A549 (cell line): ENCODE data around the gene CDH4. TPM values are rescaled to one million over a fixed set of nuclear protein-coding genes. Genes with fewer than 3 reads are reported as not detected.
A peak's percentile ranks its signal among the peaks of the same experiment; 100 is the strongest.

ENCODE experiments used
- ATAC-seq, 2 experiments: fragments of 200-7000 bp in 1 of 2; fragments of >200 bp in 1 of 2; cut with Nextera tagmentation in 1 of 2; cut with Tn5 transposase in 1 of 2; 3 replicates each; pipeline versions ENCODE4 v1.8.0 to v1.9.1; 2018 to 2020; ENCODE audit warnings: mild to moderate bottlenecking in 1 of 2, moderate library complexity in 1 of 2
- CTCF ChIA-PET: fragments of 300-600 bp; sonication (Branson Sonifier 250); formaldehyde crosslinking; extraction: SDS; loops from one replicate; lab custom pipeline; 2021; ENCODE audit warnings: antibody characterized with exemption, inconsistent platforms; lab: Yijun Ruan, JAX
- POLR2A ChIA-PET: fragments of 350-600 bp; formaldehyde crosslinking; extraction: SDS; loops from one replicate; lab custom pipeline; 2021; ENCODE audit warnings: antibody characterized with exemption, inconsistent platforms; lab: Yijun Ruan, JAX
- DNase-seq, 2 experiments: peaks; one replicate each; pipeline versions ENCODE4 v3.0.0 to v3.0.0-alpha.2; 2011 to 2016; ENCODE audit warnings: low read depth in 1 of 2, low spot score in 1 of 2
- FAIRE-seq: peaks from 2 replicates; lab custom pipeline; 2011; peaks lifted over from hg19 to GRCh38; lab: Jason Lieb, UNC
- H3K27ac ChIP-seq, 2 experiments: fragments of >200 bp; sonication (Bioruptor Twin); formaldehyde crosslinking; 3 replicates each; pipeline ENCODE4 v1.5.1; 2016 to 2017
- H3K4me1 ChIP-seq: fragments of >200 bp; sonication (Bioruptor Twin); formaldehyde crosslinking; 3 replicates; pipeline ENCODE4 v1.6.1; 2016
- H3K4me2 ChIP-seq: fragments of >200 bp; sonication (Bioruptor Twin); formaldehyde crosslinking; 3 replicates; pipeline ENCODE4 v1.6.1; 2016
- H3K4me3 ChIP-seq: fragments of >200 bp; sonication (Bioruptor Twin); formaldehyde crosslinking; 3 replicates; pipeline ENCODE4 v1.5.1; 2016
- H3K9me3 ChIP-seq: fragments of >200 bp; sonication (Bioruptor Twin); formaldehyde crosslinking; 3 replicates; pipeline ENCODE4 v1.6.1; 2016
- CEBPB ChIP-seq, 2 experiments: fragments of >200 bp in 1 of 2; sonication (Bioruptor Twin) in 1 of 2; formaldehyde crosslinking in 1 of 2; IDR thresholded peaks; 2 replicates each; pipeline ENCODE4 v1.6.1; 2012 to 2016
- CHD4 ChIP-seq: fragments of 200-600 bp; sonication (generic); IDR thresholded peaks from 2 replicates; pipeline ENCODE4 v1.6.1; 2016; ENCODE audit warnings: antibody characterized with exemption, mild to moderate bottlenecking, borderline replicate concordance
- EHF ChIP-seq: fragments of 250-450 bp; sonication (Bioruptor Pico); IDR thresholded peaks from 2 replicates; pipeline ENCODE4 v1.5.0; 2020; ENCODE audit warnings: mild to moderate bottlenecking
- EHMT2 ChIP-seq: fragments of 200-600 bp; sonication (generic); IDR thresholded peaks from 2 replicates; pipeline ENCODE4 v1.6.1; 2016; ENCODE audit warnings: antibody characterized with exemption, low read depth, mild to moderate bottlenecking, moderate library complexity
- EP300 ChIP-seq, 2 experiments: fragments of >200 bp; sonication (Bioruptor Twin); formaldehyde crosslinking; IDR thresholded peaks; 2 replicates in 1 of 2; 3 replicates in 1 of 2; pipeline ENCODE4 v1.6.1; 2016 to 2017
- ESRRA ChIP-seq: fragments of 150-350 bp; IDR thresholded peaks from 2 replicates; pipeline ENCODE4 v1.6.1; 2014; ENCODE audit warnings: mild to moderate bottlenecking, low read length, borderline replicate concordance
- FOSB ChIP-seq: fragments of 250-450 bp; sonication (Bioruptor Pico); IDR thresholded peaks from 2 replicates; pipeline ENCODE4 v1.5.0; 2020; ENCODE audit warnings: mild to moderate bottlenecking, moderate library complexity
- FOXS1 ChIP-seq: fragments of 250-450 bp; sonication (Bioruptor Pico); IDR thresholded peaks from 2 replicates; pipeline ENCODE4 v1.5.0; 2020; ENCODE audit warnings: mild to moderate bottlenecking, moderate library complexity
- GATA3 ChIP-seq: IDR thresholded peaks from 2 replicates; pipeline ENCODE4 v1.6.1; 2012; ENCODE audit warnings: borderline replicate concordance
- HDAC2 ChIP-seq: fragments of 200-600 bp; sonication (generic); IDR thresholded peaks from 2 replicates; pipeline ENCODE4 v1.6.1; 2016
- HEYL ChIP-seq: fragments of 250-450 bp; sonication (Bioruptor Pico); IDR thresholded peaks from 2 replicates; pipeline ENCODE4 v1.8.0; 2021; ENCODE audit warnings: mild to moderate bottlenecking, moderate library complexity
- HOXA7 ChIP-seq: fragments of 250-450 bp; sonication (Bioruptor Pico); IDR thresholded peaks from 2 replicates; pipeline ENCODE4 v1.5.0; 2020; ENCODE audit warnings: mild to moderate bottlenecking, moderate library complexity
- HOXB13 ChIP-seq: fragments of 250-450 bp; sonication (Bioruptor Pico); IDR thresholded peaks from 2 replicates; pipeline ENCODE4 v1.5.0; 2020; ENCODE audit warnings: low read depth, mild to moderate bottlenecking, moderate library complexity
- KDM5A ChIP-seq: fragments of 200-600 bp; sonication (generic); IDR thresholded peaks from 2 replicates; pipeline ENCODE4 v1.6.1; 2016; ENCODE audit warnings: antibody characterized with exemption, mild to moderate bottlenecking
- MAFK ChIP-seq: fragments of 450-650 bp; IDR thresholded peaks from 2 replicates; pipeline ENCODE4 v1.6.1; 2014; ENCODE audit not compliant: partially characterized antibody
- NFE2L2 ChIP-seq: fragments of 150-350 bp; conservative IDR thresholded peaks from 2 replicates; pipeline ENCODE4 v1.6.1; 2014; ENCODE audit warnings: low read length
- NPAS2 ChIP-seq: fragments of 250-450 bp; sonication (Bioruptor Pico); IDR thresholded peaks from 2 replicates; pipeline ENCODE4 v1.8.0; 2022; ENCODE audit warnings: mild to moderate bottlenecking, moderate library complexity, borderline replicate concordance
- POLR2A ChIP-seq: IDR thresholded peaks from 2 replicates; pipeline ENCODE4 v1.6.1; 2012; ENCODE audit warnings: mild to moderate bottlenecking, low read length
- POLR2AphosphoS2 ChIP-seq: conservative IDR thresholded peaks from 2 replicates; pipeline ENCODE4 v1.6.1; 2012; ENCODE audit warnings: low read length, improper control_type of control experiment, inconsistent platforms
- RARB ChIP-seq: fragments of 250-450 bp; sonication (Bioruptor Pico); IDR thresholded peaks from 2 replicates; pipeline ENCODE4 v1.8.0; 2021; ENCODE audit warnings: mild to moderate bottlenecking, moderate library complexity
- RCOR1 ChIP-seq: fragments of 150-350 bp; IDR thresholded peaks from 2 replicates; pipeline ENCODE4 v1.6.1; 2014; ENCODE audit warnings: antibody characterized with exemption, low read length, low read depth
- RFX5 ChIP-seq: fragments of 450-650 bp; IDR thresholded peaks from 2 replicates; pipeline ENCODE4 v1.7.1; 2014; ENCODE audit warnings: antibody characterized with exemption, mild to moderate bottlenecking, moderate library complexity
- RNF2 ChIP-seq: fragments of 200-600 bp; sonication (generic); IDR thresholded peaks from 2 replicates; pipeline ENCODE4 v1.6.1; 2016; ENCODE audit warnings: low read depth, mild to moderate bottlenecking, antibody characterized with exemption, moderate library complexity, borderline replicate concordance
- SMC3 ChIP-seq: fragments of >200 bp; sonication (Bioruptor Twin); formaldehyde crosslinking; IDR thresholded peaks from 3 replicates; pipeline ENCODE4 v1.6.1; 2018; ENCODE audit warnings: inconsistent platforms
- SREBF2 ChIP-seq: fragments of 450-650 bp; IDR thresholded peaks from 2 replicates; pipeline ENCODE4 v1.6.1; 2014; ENCODE audit warnings: mild to moderate bottlenecking, moderate library complexity
- ZC3H11A ChIP-seq: fragments of 450-650 bp; IDR thresholded peaks from 2 replicates; pipeline ENCODE4 v1.6.1; 2014; ENCODE audit warnings: antibody characterized with exemption, mild to moderate bottlenecking
- ZSCAN20 ChIP-seq: fragments of 250-450 bp; sonication (Bioruptor Pico); IDR thresholded peaks from 2 replicates; pipeline ENCODE4 v1.8.0; 2022; ENCODE audit warnings: mild to moderate bottlenecking, moderate library complexity
- WGBS: methylation state at CpG from one replicate; pipeline ENCODE4 v1.1.6; 2017; ENCODE audit errors: missing lambda C conversion rate; 5-methylcytosine and 5-hydroxymethylcytosine counted together
- polyA plus RNA-seq, 4 experiments: library from polyadenylated mRNA; depleted of rRNA in 3 of 4; stranded (reverse); fragments of >200 nt; fragmentation: RNase III in 1 of 4; extraction: RNeasy Plus Mini Kit Qiagen cat#74134 plus additional on column Dnase treatment in 1 of 4; gene quantifications; 2 replicates in 3 of 4; 3 replicates in 1 of 4; pipeline ENCODE4 v1.2.3, GENCODE V29; 2011 to 2017
- TF ChIP-seq, protein P1 (sequence below): fragments of 250-450 bp; sonication (Bioruptor Pico); IDR thresholded peaks from 2 replicates; pipeline ENCODE4 v1.5.0; 2020; ENCODE audit warnings: low read depth, mild to moderate bottlenecking, moderate library complexity
- TF ChIP-seq, protein P2 (sequence below): fragments of 450-650 bp; IDR thresholded peaks from 2 replicates; pipeline ENCODE4 v1.6.1; 2014; ENCODE audit warnings: antibody characterized with exemption
- TF ChIP-seq, protein P3 (sequence below): fragments of >200 bp; sonication (Bioruptor Twin); formaldehyde crosslinking; IDR thresholded peaks from 2 replicates; pipeline ENCODE4 v1.6.1; 2016

CDH4 gene
- polyA plus RNA-seq, 2 of the 4 experiments (the other 2 are of a cell fraction), result 3.4 to 10.3 TPM

DNA sequence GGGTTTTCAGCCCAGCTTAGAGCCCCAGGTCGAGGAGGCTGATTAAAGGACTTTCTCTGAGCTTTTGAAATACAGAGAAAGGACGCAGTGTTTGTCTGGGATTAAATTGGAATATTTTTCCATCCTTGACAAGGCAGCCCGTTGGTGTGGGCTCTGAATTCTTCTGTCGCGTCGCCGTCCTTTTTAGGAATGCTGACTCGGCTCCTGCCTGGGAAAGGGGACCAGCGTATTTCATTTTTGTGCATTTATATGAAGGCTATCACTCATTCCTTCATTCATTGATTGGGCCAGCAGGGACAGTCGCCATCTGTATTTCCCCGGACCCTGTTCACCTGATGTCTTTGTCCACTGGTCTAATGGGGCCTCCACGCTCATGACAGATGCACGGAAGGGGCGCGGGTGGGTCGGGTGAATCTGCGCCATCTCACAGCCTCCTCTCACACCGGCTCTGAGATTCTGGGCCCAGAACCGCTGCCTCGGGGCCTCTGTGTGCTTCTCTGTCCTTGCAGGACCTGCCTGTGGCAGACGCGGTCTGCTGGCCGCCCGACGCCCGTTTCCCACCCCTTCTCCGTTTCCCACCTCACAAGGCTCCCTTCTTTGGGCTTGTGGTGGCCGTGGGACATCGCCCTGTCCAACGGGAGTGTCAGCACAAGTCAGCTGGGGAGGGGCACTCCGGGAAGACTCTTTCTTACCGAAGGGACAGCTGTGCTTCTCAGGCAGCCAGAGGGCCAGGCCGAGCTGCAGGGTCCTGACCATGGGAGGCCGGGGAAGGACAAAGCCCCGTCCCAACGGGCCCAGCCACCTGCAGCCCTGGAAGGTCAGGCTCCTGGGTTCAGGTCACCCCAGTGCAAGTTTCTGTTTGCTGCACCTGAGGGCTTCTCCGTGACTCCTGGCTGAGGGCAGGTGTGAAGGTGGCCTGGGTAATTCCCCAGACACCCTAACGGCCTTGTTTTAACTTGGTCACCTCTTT lies 656.3 kb downstream of the CDH4 start:
- no peak for DNase-seq
- Histone ChIP-seq H3K27ac (no peak overlapping the region), H3K4me1 (no peaks in the 10 kb centered on the region), H3K4me3 (no peak overlapping the region)
- POLR2A ChIA-PET, result no interaction called here
- WGBS, result 78% methylated on average over 34 of the region's 38 CpGs
- TF ChIP-seq ZSCAN20 (CRISPR knock-in tag) (no peak), MAFK (peak; percentile 33), HDAC2 (no peak)
- TF ChIP-seq, protein P1, sequence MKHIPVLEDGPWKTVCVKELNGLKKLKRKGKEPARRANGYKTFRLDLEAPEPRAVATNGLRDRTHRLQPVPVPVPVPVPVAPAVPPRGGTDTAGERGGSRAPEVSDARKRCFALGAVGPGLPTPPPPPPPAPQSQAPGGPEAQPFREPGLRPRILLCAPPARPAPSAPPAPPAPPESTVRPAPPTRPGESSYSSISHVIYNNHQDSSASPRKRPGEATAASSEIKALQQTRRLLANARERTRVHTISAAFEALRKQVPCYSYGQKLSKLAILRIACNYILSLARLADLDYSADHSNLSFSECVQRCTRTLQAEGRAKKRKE (CRISPR knock-in tag), result no peak
- TF ChIP-seq, all 56 proteins: peak for 1
- CTCF ChIA-PET, result interaction anchor here (1.6 to 5.2 kb wide), 2 partner anchors 12 to 21 kb away, joined by 5 to 23 read pairs; no protein-coding TSS in a partner anchor
- Histone ChIP-seq H3K9me3 (peaks cover 7% of the 10 kb centered on the region; the same call in 1 of the 3 replicates), H3K4me2 (no peak overlapping the region)
- ATAC-seq (no peak), FAIRE-seq (no peak)

DNA sequence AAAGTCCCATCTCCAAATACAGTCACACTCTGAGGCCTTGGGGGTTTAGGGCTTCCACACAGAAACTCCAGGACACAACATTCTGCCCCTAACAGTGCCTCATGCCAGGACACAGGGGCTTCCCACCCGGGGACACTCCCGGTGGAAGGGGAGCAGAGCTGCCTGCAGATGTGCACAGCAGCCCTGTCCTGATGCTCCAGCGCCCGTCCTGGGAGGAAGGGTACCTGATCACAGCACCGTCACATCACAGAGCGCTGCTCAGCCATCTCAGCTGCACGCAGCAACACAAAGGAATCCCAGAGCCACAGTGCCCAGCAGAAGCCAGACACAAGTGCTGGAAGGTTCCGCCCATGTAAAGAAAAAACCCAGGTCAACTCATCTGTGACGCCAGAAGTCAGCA lies 657.0 kb downstream of the CDH4 start:
- POLR2A ChIA-PET, result no interaction called here
- CTCF ChIA-PET, result interaction anchor here (1.0 to 5.2 kb wide), 2 partner anchors 8 to 12 kb away, joined by 5 to 23 read pairs; no protein-coding TSS in a partner anchor
- no peaks in the 10 kb centered on the region for H3K4me1 ChIP-seq
- no peak overlapping the region for H3K4me2 ChIP-seq
- no peak overlapping the region for H3K27ac ChIP-seq
- 69% methylated on average over 9 of the region's 9 CpGs for WGBS
- H3K9me3 ChIP-seq, result peaks cover 7% of the 10 kb centered on the region; the same call in 1 of the 3 replicates
- no peak for DNase-seq
- FAIRE-seq, result no peak
- no peak overlapping the region for H3K4me3 ChIP-seq
- TF ChIP-seq, protein P1 (CRISPR knock-in tag), result no peak
- TF ChIP-seq FOSB (CRISPR knock-in tag), result no peak
- TF ChIP-seq SREBF2, result no peak
- TF ChIP-seq ZC3H11A, result no peak
- TF ChIP-seq CEBPB (IDR thresholded peaks at IDR 0.05), result no peak
- TF ChIP-seq RFX5, result no peak
- TF ChIP-seq RCOR1, result no peak
- no peak for TF ChIP-seq KDM5A
- no peak for TF ChIP-seq NPAS2 (CRISPR knock-in tag)
- TF ChIP-seq ESRRA, result no peak
- TF ChIP-seq RNF2, result no peak
- no peak for TF ChIP-seq POLR2A
- TF ChIP-seq FOXS1 (CRISPR knock-in tag), result no peak
- no peak for TF ChIP-seq NFE2L2
- no peak for TF ChIP-seq HOXB13 (CRISPR knock-in tag)
- ATAC-seq, result no peak

DNA sequence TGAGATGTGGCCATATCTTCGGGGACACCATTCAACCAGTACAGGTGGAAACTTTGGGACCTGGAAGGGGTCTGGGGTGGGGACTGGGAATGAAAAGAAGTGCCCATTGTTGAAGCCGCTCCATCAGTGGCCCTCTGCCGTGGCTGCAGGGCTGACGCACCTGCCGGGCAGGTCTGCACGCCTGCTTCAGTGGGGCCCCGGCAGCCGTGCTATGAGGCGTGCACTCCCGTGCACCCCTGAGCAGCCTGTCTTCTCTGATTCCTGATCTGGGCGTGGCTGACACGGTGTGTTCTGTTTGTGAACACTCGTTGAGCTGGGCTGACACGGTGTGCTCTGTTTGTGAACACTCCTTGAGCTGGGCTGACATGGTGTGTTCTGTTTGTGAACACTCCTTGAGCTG lies 657.8 kb downstream of the CDH4 start:
- Histone ChIP-seq H3K4me3 (no peak overlapping the region), H3K4me1 (no peaks in the 10 kb centered on the region), H3K4me2 (no peak overlapping the region), H3K9me3 (peaks cover 7% of the 10 kb centered on the region; the same call in 1 of the 3 replicates), H3K27ac (no peak overlapping the region)
- no peak for ATAC-seq
- ChIA-PET POLR2A (no interaction called here), CTCF (interaction anchor here (1.0 kb wide), 1 partner anchor 8 kb away, joined by 5 read pairs; no protein-coding TSS in a partner anchor)
- TF ChIP-seq FOSB (CRISPR knock-in tag) (no peak), GATA3 (no peak), EP300 (IDR thresholded peaks at IDR 0.05) (no peak), POLR2AphosphoS2 (no peak), HDAC2 (no peak), RARB (CRISPR knock-in tag) (no peak), SMC3 (no peak), HOXB13 (CRISPR knock-in tag) (no peak), EHMT2 (no peak), HOXA7 (CRISPR knock-in tag) (no peak), NFE2L2 (no peak), POLR2A (no peak), EHF (no peak), HEYL (CRISPR knock-in tag) (no peak), CHD4 (no peak), FOXS1 (CRISPR knock-in tag) (no peak)
- TF ChIP-seq, protein P2, sequence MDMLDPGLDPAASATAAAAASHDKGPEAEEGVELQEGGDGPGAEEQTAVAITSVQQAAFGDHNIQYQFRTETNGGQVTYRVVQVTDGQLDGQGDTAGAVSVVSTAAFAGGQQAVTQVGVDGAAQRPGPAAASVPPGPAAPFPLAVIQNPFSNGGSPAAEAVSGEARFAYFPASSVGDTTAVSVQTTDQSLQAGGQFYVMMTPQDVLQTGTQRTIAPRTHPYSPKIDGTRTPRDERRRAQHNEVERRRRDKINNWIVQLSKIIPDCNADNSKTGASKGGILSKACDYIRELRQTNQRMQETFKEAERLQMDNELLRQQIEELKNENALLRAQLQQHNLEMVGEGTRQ, result no peak
- TF ChIP-seq, protein P3, sequence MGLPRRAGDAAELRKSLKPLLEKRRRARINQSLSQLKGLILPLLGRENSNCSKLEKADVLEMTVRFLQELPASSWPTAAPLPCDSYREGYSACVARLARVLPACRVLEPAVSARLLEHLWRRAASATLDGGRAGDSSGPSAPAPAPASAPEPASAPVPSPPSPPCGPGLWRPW, result no peak
- TF ChIP-seq, all 56 proteins: peak for 0
- WGBS, result 65% methylated on average over 12 of the region's 14 CpGs
- FAIRE-seq, result no peak
- no peak for DNase-seq
